ENCODE data around the gene MYCN. TPM values are rescaled to one million over a fixed set of nuclear protein-coding genes. Genes with fewer than 3 reads are reported as not detected.

The MYCN gene
- polyA plus RNA-seq, 1 donor (not counting 4 experiments of a cell fraction or from before 2014, with no cell fraction given) = not detected

DNA sequence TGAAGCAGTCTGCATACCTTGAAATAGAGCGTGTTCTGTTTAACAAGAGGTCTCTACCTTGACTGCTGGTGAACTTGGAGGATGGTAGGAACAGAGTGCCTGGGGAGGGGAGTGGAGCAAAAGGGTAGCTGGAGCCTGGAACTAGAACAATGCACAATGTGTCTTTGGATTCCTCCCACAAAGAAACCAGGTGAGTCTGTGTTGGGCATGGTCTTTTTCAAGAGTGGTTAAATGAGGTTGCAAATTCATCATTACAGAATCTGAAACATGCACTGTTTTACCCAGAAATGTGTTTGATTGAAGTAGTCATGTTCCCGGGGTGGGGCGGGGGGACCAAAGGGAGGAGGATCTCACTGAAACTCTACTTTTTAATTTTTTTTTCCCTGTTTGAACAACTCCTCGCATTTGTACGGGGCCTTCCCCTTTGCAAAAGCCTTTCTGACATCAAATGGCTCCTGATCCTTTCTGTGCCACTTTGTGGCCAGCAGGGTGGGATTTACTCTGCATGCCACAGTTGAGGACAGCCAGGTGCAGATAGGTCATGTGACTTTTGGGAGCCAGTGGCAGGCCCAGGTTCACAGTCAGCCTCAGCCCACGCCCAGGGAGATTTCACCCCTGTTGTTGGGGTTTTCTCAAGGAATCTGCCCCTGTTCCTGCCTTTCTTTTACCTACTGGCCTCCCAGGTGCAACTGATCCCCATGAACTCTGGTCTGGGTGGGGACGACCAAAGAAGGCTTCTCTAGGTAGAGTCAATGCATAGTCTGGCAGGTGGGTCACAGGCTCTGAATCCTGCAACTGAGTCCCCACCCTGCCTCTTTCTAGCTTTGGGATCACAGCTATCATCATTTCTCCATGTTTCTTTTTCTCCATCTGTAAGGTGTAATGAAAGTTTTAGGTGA, 28.2 kb downstream of the MYCN start:
- Histone ChIP-seq H3K4me3 (ENCODE audit: control insufficient read depth in 2 of 3, extremely low read depth in 1 of 3, insufficient read depth in 2 of 3, low read depth in 1 of 3, low read length in 3 of 3) (no peak overlapping the region), H2AFZ (ENCODE audit: control insufficient read depth, low read length) (no peak overlapping the region), H3K9me1 (ENCODE audit: control insufficient read depth, extremely low read depth, insufficient read depth, low read length) (no peaks in the 10 kb centered on the region), H3K4me2 (ENCODE audit: control insufficient read depth, extremely low read depth, insufficient read depth, low read depth, low read length) (no peak overlapping the region), H4K20me1 (ENCODE audit: control insufficient read depth, extremely low read depth, insufficient read depth, low read length) (no peaks in the 10 kb centered on the region), H3K27ac (ENCODE audit: control insufficient read depth, insufficient read depth, low read length) (no peak overlapping the region), H3K9ac (ENCODE audit: control insufficient read depth, extremely low read depth, insufficient read depth, low read length) (no peak overlapping the region), H3K9me3 (ENCODE audit: control insufficient read depth, low read depth, low read length) (no peaks in the 10 kb centered on the region), H3K79me2 (ENCODE audit: control insufficient read depth, insufficient read depth, low read length) (no peaks in the 10 kb centered on the region), H3K4me1 (ENCODE audit: control insufficient read depth, extremely low read depth, insufficient read depth, low read length) (no peaks in the 10 kb centered on the region), H3K27me3 (ENCODE audit: control insufficient read depth, extremely low read depth, insufficient read depth, low read length) (no peaks in the 10 kb centered on the region), H3K36me3 (ENCODE audit: control insufficient read depth in 2 of 2, extremely low read depth in 1 of 2, insufficient read depth in 2 of 2, low read length in 2 of 2) (no peaks in the 10 kb centered on the region)
- FAIRE-seq (no peak), DNase-seq (ENCODE audit: low read depth, low spot score) (no peak)
- no peak for TF ChIP-seq EZH2 (IDR thresholded peaks at IDR 0.05; ENCODE audit: low read length)
- TF ChIP-seq, protein P1, sequence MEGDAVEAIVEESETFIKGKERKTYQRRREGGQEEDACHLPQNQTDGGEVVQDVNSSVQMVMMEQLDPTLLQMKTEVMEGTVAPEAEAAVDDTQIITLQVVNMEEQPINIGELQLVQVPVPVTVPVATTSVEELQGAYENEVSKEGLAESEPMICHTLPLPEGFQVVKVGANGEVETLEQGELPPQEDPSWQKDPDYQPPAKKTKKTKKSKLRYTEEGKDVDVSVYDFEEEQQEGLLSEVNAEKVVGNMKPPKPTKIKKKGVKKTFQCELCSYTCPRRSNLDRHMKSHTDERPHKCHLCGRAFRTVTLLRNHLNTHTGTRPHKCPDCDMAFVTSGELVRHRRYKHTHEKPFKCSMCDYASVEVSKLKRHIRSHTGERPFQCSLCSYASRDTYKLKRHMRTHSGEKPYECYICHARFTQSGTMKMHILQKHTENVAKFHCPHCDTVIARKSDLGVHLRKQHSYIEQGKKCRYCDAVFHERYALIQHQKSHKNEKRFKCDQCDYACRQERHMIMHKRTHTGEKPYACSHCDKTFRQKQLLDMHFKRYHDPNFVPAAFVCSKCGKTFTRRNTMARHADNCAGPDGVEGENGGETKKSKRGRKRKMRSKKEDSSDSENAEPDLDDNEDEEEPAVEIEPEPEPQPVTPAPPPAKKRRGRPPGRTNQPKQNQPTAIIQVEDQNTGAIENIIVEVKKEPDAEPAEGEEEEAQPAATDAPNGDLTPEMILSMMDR (optimal IDR thresholded peaks at IDR 0.05 in 1 of 3, IDR thresholded peaks at IDR 0.05 in 1 of 3, conservative IDR thresholded peaks at IDR 0.05 in 1 of 3; ENCODE audit: extremely low read depth in 1 of 3, insufficient read depth in 2 of 3, low read length in 3 of 3) = no peak
- dilution Hi-C loops (cut with MboI; ENCODE audit: extremely low pct_ligation_motif_present, low sequenced_read_pairs) = no loop called here

DNA sequence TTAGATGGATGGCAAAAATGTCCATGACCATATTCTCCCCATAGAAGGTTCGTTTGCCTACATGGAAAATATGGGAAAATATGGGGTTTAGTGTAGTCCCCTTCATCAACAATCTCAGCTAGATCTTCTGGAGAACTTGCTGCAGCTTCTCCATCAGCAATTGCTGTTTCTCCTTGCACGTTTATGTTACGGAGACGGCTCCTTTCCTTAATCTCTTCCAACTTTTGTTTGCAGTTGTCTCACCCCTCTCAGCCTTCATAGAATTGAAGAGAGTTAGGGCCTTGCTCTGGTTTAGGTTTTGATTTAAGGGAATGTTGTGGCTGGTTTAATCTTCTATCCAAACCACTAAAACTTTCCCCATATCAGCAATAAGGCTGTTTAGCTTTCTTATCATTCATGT, 28.9 kb downstream of the MYCN start:
- Histone ChIP-seq H3K4me2 (ENCODE audit: control insufficient read depth, extremely low read depth, insufficient read depth, low read depth, low read length) (no peak overlapping the region), H2AFZ (ENCODE audit: control insufficient read depth, low read length) (no peak overlapping the region), H4K20me1 (ENCODE audit: control insufficient read depth, extremely low read depth, insufficient read depth, low read length) (no peaks in the 10 kb centered on the region), H3K36me3 (ENCODE audit: control insufficient read depth in 2 of 2, extremely low read depth in 1 of 2, insufficient read depth in 2 of 2, low read length in 2 of 2) (no peaks in the 10 kb centered on the region), H3K27me3 (ENCODE audit: control insufficient read depth, extremely low read depth, insufficient read depth, low read length) (no peaks in the 10 kb centered on the region), H3K27ac (ENCODE audit: control insufficient read depth, insufficient read depth, low read length) (no peak overlapping the region), H3K9me1 (ENCODE audit: control insufficient read depth, extremely low read depth, insufficient read depth, low read length) (no peaks in the 10 kb centered on the region), H3K9ac (ENCODE audit: control insufficient read depth, extremely low read depth, insufficient read depth, low read length) (no peak overlapping the region), H3K4me1 (ENCODE audit: control insufficient read depth, extremely low read depth, insufficient read depth, low read length) (no peaks in the 10 kb centered on the region), H3K9me3 (ENCODE audit: control insufficient read depth, low read depth, low read length) (no peaks in the 10 kb centered on the region), H3K4me3 (ENCODE audit: control insufficient read depth in 2 of 3, extremely low read depth in 1 of 3, insufficient read depth in 2 of 3, low read depth in 1 of 3, low read length in 3 of 3) (no peak overlapping the region), H3K79me2 (ENCODE audit: control insufficient read depth, insufficient read depth, low read length) (no peaks in the 10 kb centered on the region)
- TF ChIP-seq, protein P1 (optimal IDR thresholded peaks at IDR 0.05 in 1 of 3, IDR thresholded peaks at IDR 0.05 in 1 of 3, conservative IDR thresholded peaks at IDR 0.05 in 1 of 3; ENCODE audit: extremely low read depth in 1 of 3, insufficient read depth in 2 of 3, low read length in 3 of 3) = no peak
- TF ChIP-seq EZH2 (IDR thresholded peaks at IDR 0.05; ENCODE audit: low read length) = no peak
- no peak for FAIRE-seq
- dilution Hi-C loops (cut with MboI; ENCODE audit: extremely low pct_ligation_motif_present, low sequenced_read_pairs) = no loop called here
- no peak for DNase-seq (ENCODE audit: low read depth, low spot score)

All from keratinocyte (primary cell).